Gastrocnemius medialis (tissue), 4 donors: ENCODE results near the gene CTNNB1. TPM values are rescaled to one million over a fixed set of nuclear protein-coding genes. Genes with fewer than 3 reads are reported as not detected.
A peak's percentile ranks its signal among the peaks of the same experiment; 100 is the strongest.

ENCODE experiments used
- ATAC-seq, 2 donors: fragments of 150-250 bp; one replicate each; pipeline ENCODE4 v1.9.1; 2016
- DNase-seq, 2 donors: peaks; one replicate each; pipeline ENCODE4 v3.0.0-alpha.2; 2019
- H3K27ac ChIP-seq, 4 donors: fragments of 200-600 bp; sonication (generic); 1 replicate in 1 of 4; 2 replicates in 3 of 4; pipeline ENCODE4 v1.5.1; 2016 to 2018; ENCODE audit warnings: mild to moderate bottlenecking in 2 of 4, moderate library complexity in 1 of 4
- H3K27me3 ChIP-seq, 3 donors: fragments of 200-600 bp; sonication (generic) in 2 of 3; 1 replicate in 1 of 3; 2 replicates in 2 of 3; pipeline versions ENCODE4 v1.5.1 to v1.6.0; 2016 to 2019; ENCODE audit warnings: mild to moderate bottlenecking in 1 of 3, moderate library complexity in 1 of 3
- H3K36me3 ChIP-seq, 2 donors: fragments of 200-600 bp; sonication (generic) in 1 of 2; one replicate each; pipeline ENCODE4 v1.5.1; 2017 to 2018
- H3K4me1 ChIP-seq, 2 donors: fragments of 200-600 bp; sonication (generic) in 1 of 2; one replicate each; pipeline ENCODE4 v1.5.1; 2016 to 2017; ENCODE audit warnings: mild to moderate bottlenecking in 2 of 2
- H3K4me3 ChIP-seq, 4 donors: fragments of 200-600 bp; sonication (generic) in 3 of 4; 1 replicate in 1 of 4; 2 replicates in 3 of 4; pipeline ENCODE4 v1.5.1; 2016 to 2019; ENCODE audit warnings: mild to moderate bottlenecking in 2 of 4
- H3K9me3 ChIP-seq, 3 donors: fragments of 200-600 bp; sonication (generic) in 2 of 3; 1 replicate in 1 of 3; 2 replicates in 2 of 3; pipeline ENCODE4 v1.5.1; 2016 to 2019
- POLR2A ChIP-seq, 2 donors: fragments of 450-650 bp; IDR thresholded peaks; one replicate each; pipeline ENCODE4 v1.6.1; 2017; ENCODE audit warnings: antibody characterized with exemption in 2 of 2, mild to moderate bottlenecking in 2 of 2, moderate library complexity in 2 of 2
- in situ Hi-C, 4 donors: fragments of 200-750 bp; cut with MboI; loops; one replicate each; pipeline versions ENCODE4 v1.15.0 to v1.8.0; 2017; ENCODE audit warnings: low sequenced_read_pairs in 4 of 4
- intact Hi-C: fragments of 100-400 bp; cut with DNase I; formaldehyde crosslinking; loops from one replicate; pipeline ENCODE4 v1.15.1; 2023; ENCODE audit warnings: low total_unique reads
- total RNA-seq, 4 donors: library from RNA; depleted of rRNA; stranded (reverse); fragments of >200 nt; gene quantifications; one replicate each; pipeline versions ENCODE4 v1.1.0 to v1.2.3, GENCODE V29; 2016
- TF ChIP-seq, protein P1 (sequence below), 5 experiments: fragments of 450-650 bp in 3 of 5; fragments of 200-600 bp in 2 of 5; sonication (generic) in 2 of 5; IDR thresholded peaks in 4 of 5; conservative IDR thresholded peaks in 1 of 5; 1 replicate in 4 of 5; 2 replicates in 1 of 5; pipeline ENCODE4 v1.5.1; 2016 to 2019; ENCODE audit warnings: antibody characterized with exemption in 5 of 5, mild to moderate bottlenecking in 3 of 5, moderate library complexity in 3 of 5

Gene CTNNB1
- 100 to 1,000 TPM; 114 to 157 (median 150) TPM for total RNA-seq

GRCh38 chr3:41198950-41199865 is at the start of gene CTNNB1:
Gene CTNNB1, plus strand, starts transcription at chr3:41199505. Its CDS starts 24,564 bp downstream, at chr3:41224069.
- ATAC-seq (peak; percentile 90 to 93), DNase-seq (peak; percentile 82 to 91)
- peaks cover 25 to 39% of the 10 kb centered on the region in 2 donors for H3K4me1 ChIP-seq

DNA sequence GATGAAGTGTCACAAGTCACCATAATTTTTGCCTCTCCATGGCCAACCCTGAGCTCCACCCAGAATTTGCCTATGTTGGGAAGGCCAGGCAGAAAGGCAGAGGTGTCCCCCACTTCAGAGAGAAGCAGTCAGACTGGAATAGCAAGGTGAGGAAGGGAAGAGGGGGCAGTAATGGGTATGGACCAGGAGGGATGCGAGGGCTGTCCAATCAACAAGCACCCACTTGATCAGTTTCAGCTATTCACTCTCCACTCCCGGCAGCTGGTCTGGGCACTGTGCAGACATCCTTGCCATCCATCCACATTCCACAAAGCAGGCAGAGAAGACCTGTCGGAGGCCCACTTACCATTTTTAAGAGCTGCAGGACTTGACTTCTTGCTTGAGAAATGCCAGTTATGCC is 43.5 kb upstream of the CTNNB1 start:
- no peaks in the 10 kb centered on the region for H3K36me3 ChIP-seq
- no peaks in the 10 kb centered on the region for H3K27me3 ChIP-seq
- ATAC-seq (no peak), DNase-seq (no peak)
- no peaks in the 10 kb centered on the region for H3K9me3 ChIP-seq
- H3K27ac ChIP-seq = no peak overlapping the region
- H3K4me1 ChIP-seq = no peaks in the 10 kb centered on the region
- no peak overlapping the region for H3K4me3 ChIP-seq
- TF ChIP-seq POLR2A (IDR thresholded peaks at IDR 0.05) = no peak
- TF ChIP-seq, protein P1, sequence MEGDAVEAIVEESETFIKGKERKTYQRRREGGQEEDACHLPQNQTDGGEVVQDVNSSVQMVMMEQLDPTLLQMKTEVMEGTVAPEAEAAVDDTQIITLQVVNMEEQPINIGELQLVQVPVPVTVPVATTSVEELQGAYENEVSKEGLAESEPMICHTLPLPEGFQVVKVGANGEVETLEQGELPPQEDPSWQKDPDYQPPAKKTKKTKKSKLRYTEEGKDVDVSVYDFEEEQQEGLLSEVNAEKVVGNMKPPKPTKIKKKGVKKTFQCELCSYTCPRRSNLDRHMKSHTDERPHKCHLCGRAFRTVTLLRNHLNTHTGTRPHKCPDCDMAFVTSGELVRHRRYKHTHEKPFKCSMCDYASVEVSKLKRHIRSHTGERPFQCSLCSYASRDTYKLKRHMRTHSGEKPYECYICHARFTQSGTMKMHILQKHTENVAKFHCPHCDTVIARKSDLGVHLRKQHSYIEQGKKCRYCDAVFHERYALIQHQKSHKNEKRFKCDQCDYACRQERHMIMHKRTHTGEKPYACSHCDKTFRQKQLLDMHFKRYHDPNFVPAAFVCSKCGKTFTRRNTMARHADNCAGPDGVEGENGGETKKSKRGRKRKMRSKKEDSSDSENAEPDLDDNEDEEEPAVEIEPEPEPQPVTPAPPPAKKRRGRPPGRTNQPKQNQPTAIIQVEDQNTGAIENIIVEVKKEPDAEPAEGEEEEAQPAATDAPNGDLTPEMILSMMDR (IDR thresholded peaks at IDR 0.05 in 4 of 5, conservative IDR thresholded peaks at IDR 0.05 in 1 of 5) = no peak
- intact Hi-C loops (no loop called here), in situ Hi-C loops (no loop called here)

More at GRCh38 chr3:41198950-41199865, at the start of gene CTNNB1:
- Histone ChIP-seq H3K27ac (peak within 1 kb of the TSS; percentile 95 to 99 (median 98)), H3K27me3 (no peaks in the 10 kb centered on the region), H3K4me3 (peak within 1 kb of the TSS; percentile 89 to 97 (median 94)), H3K36me3 (no peaks in the 10 kb centered on the region), H3K9me3 (no peaks in the 10 kb centered on the region)
- in situ Hi-C loops = loop anchor here in 1 of 4 donors (25.0 kb wide), 1 partner anchor 887 kb away; the partner anchor contains the start of gene EIF1B
- intact Hi-C loops = loop anchor here (2.0 to 10.0 kb wide), 3 partner anchors 614 to 764 kb away; partner anchors contain the start of genes RPL14 and ULK4
- TF ChIP-seq, protein P1 (IDR thresholded peaks at IDR 0.05 in 4 of 5, conservative IDR thresholded peaks at IDR 0.05 in 1 of 5) = peak in 2 of 5 experiments; percentile 23 to 26
- TF ChIP-seq POLR2A (IDR thresholded peaks at IDR 0.05) = peak; percentile 93 to 96

DNA sequence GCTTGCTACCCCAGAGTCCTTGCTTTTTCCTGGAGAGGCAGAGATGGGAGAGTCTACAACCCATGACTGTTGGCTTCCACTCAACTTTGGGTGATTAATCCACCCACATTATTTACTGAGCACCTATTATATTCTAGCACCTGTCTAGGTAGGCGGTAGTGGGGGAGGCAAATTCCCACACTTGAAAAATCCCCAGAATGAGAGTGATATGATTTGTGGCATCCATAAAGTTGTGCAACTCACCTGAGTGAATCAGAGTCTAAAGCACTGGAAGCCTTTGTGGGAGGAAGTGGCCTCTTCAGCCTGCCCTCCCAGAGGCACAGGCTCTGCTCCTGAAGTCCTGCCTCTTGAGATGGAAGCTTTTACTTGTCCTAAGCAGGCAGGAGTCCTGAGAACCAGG is 40.4 kb upstream of the CTNNB1 start:
- TF ChIP-seq, protein P1 (IDR thresholded peaks at IDR 0.05 in 4 of 5, conservative IDR thresholded peaks at IDR 0.05 in 1 of 5) = no peak
- TF ChIP-seq POLR2A (IDR thresholded peaks at IDR 0.05) = no peak
- Histone ChIP-seq H3K4me3 (no peak overlapping the region), H3K4me1 (no peaks in the 10 kb centered on the region), H3K27me3 (no peaks in the 10 kb centered on the region), H3K27ac (no peak overlapping the region), H3K36me3 (no peaks in the 10 kb centered on the region), H3K9me3 (no peaks in the 10 kb centered on the region)
- ATAC-seq (no peak), DNase-seq (no peak)
- intact Hi-C loops = no loop called here
- in situ Hi-C loops = no loop called here

GRCh38 chr3:41159588-41160189 is 39.6 kb upstream of the CTNNB1 start:
- Histone ChIP-seq H3K9me3 (no peaks in the 10 kb centered on the region), H3K36me3 (no peaks in the 10 kb centered on the region), H3K27me3 (no peaks in the 10 kb centered on the region), H3K27ac (no peak overlapping the region), H3K4me3 (no peak overlapping the region), H3K4me1 (no peaks in the 10 kb centered on the region)
- in situ Hi-C loops = no loop called here
- intact Hi-C loops = no loop called here
- DNase-seq = no peak
- TF ChIP-seq, protein P1 (IDR thresholded peaks at IDR 0.05 in 4 of 5, conservative IDR thresholded peaks at IDR 0.05 in 1 of 5) = no peak
- no peak for ATAC-seq
